Measurements from ENCODE around the gene NTM.

NTM gene

DNA sequence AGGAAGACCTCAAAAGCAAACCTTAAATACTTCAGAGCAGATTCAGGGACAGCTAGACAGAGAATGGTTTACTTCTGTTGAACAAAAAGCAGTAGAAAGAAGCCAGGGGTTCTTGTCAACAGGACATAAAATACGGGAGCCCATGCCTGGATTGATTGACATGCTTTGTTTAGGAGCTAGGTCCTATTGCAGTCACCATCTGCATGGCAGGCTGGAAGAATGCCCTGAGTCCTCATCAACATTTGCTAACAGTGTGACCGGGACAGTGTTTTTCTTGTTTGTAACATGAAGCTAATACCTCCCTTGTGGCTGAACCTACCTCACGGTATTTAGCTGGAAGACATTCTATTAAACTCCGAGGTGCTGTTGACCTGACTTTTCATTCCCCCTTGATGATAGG lies 225.4 kb downstream of the NTM start:
- TF ChIP-seq, protein P1, sequence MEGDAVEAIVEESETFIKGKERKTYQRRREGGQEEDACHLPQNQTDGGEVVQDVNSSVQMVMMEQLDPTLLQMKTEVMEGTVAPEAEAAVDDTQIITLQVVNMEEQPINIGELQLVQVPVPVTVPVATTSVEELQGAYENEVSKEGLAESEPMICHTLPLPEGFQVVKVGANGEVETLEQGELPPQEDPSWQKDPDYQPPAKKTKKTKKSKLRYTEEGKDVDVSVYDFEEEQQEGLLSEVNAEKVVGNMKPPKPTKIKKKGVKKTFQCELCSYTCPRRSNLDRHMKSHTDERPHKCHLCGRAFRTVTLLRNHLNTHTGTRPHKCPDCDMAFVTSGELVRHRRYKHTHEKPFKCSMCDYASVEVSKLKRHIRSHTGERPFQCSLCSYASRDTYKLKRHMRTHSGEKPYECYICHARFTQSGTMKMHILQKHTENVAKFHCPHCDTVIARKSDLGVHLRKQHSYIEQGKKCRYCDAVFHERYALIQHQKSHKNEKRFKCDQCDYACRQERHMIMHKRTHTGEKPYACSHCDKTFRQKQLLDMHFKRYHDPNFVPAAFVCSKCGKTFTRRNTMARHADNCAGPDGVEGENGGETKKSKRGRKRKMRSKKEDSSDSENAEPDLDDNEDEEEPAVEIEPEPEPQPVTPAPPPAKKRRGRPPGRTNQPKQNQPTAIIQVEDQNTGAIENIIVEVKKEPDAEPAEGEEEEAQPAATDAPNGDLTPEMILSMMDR (IDR thresholded peaks at IDR 0.05; ENCODE audit: low read depth, low read length): no peak
- no peak overlapping the region for H3K4me3 ChIP-seq (replicated peaks in 1 of 2; ENCODE audit: low read depth in 2 of 2, low read length in 2 of 2)
- no peak for DNase-seq (ENCODE audit: low read depth in 2 of 2)

DNA sequence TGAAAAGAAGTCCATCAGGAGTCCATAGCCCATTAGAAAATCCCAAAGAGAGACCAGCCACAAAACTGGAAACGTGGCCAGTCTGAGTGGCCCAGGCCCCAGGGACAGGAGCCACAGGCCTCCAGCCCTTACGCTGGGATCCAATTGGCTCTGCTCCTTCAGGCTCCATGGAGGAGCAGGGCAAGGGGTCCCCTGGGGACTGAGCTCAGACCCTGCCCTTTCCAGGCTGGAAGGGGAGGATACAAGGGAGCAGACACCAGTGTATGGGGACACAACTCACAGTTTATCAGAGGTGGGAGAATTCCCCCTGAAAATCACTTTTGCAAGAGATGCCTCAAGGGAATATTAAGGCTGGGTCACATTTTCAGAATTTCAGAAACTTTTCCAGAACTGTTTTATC lies 227.5 kb downstream of the NTM start:
- no peak overlapping the region for H3K4me3 ChIP-seq (replicated peaks in 1 of 2; ENCODE audit: low read depth in 2 of 2, low read length in 2 of 2)
- no peak for DNase-seq (ENCODE audit: low read depth in 2 of 2)
- TF ChIP-seq, protein P1 (IDR thresholded peaks at IDR 0.05; ENCODE audit: low read depth, low read length): no peak

DNA sequence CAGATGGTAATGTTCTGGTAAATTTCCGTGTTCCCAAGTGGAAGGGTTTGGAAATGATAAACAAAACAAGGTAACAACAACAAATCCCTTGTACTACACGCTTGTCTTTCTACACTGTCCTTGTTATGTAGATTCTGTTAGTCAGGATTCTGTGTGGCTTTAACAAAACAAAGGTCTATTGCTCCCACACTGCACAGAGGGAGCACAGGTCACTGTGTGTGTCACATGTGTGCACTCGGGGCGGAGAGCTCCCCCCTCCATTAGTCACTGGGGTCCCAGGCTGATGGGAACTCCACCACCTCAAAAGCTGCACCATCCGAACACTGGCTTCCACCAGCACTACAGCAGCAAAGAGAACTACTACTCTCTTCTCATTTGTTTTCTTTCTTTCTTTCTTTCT lies 227.9 kb downstream of the NTM start:
- DNase-seq (ENCODE audit: low read depth in 2 of 2): no peak
- TF ChIP-seq, protein P1 (IDR thresholded peaks at IDR 0.05; ENCODE audit: low read depth, low read length): no peak
- no peak overlapping the region for H3K4me3 ChIP-seq (replicated peaks in 1 of 2; ENCODE audit: low read depth in 2 of 2, low read length in 2 of 2)

DNA sequence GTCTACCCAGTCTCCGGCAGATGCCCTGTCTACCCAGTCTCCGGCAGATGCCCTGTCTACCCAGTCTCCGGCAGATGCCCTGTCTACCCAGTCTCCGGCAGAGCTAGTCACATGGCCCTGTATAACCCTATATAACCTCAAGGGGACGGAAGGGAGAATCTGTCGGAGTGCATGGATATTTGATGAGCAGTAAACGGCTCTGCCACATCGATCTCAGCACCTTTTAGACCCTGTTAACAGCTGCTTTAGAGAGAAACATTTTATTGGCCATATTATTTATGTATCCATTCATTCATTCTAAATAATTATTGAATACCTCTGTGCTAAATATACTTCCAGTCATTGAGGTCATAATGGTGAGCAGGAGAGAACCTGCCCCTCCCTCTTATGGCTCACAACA lies 228.9 kb downstream of the NTM start:
- no peak for DNase-seq (ENCODE audit: low read depth in 2 of 2)
- TF ChIP-seq, protein P1 (IDR thresholded peaks at IDR 0.05; ENCODE audit: low read depth, low read length): no peak
- H3K4me3 ChIP-seq (replicated peaks in 1 of 2; ENCODE audit: low read depth in 2 of 2, low read length in 2 of 2): no peak overlapping the region

DNA sequence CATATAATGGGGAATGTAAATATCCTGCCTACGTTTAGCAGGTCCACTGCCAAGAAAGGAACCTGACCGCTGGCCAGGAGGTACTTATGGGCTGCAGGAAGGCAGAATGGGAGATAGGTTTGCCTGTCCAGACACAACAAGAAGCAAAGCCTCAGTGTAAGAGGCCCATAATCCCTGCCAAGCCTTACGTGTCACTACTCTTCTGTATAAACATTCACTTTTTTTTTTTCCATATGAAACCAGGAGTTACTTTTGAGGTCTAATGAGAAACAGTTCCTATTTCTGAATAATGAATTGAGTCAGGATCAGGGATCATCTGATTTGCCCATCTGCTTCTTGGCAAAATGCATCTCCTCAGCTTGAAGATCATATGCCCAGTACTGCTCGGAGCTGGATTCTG lies 230.2 kb downstream of the NTM start:
- TF ChIP-seq, protein P1 (IDR thresholded peaks at IDR 0.05; ENCODE audit: low read depth, low read length): no peak
- DNase-seq (ENCODE audit: low read depth in 2 of 2): no peak
- H3K4me3 ChIP-seq (replicated peaks in 1 of 2; ENCODE audit: low read depth in 2 of 2, low read length in 2 of 2): no peak overlapping the region

DNA sequence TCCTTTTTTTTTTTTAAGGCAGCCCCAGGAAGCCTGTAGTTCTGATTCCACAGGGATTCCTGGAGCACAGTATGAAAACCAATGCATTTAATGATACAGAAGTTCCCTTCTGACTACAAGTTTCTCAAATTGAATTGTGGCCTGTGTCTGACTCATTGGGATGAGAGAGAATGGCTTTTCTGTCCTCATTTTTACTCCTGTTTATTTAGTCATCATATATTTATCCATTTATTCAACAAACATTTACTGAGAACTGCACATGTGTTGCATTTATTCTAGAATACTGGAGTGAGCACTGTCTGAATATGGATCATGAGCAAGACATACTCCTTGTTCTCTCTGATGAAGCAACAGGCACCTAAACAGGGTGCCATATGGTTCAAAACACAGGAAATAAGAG lies 231.2 kb downstream of the NTM start:
- no peak for DNase-seq (ENCODE audit: low read depth in 2 of 2)
- TF ChIP-seq, protein P1 (IDR thresholded peaks at IDR 0.05; ENCODE audit: low read depth, low read length): no peak
- H3K4me3 ChIP-seq (replicated peaks in 1 of 2; ENCODE audit: low read depth in 2 of 2, low read length in 2 of 2): no peak overlapping the region

DNA sequence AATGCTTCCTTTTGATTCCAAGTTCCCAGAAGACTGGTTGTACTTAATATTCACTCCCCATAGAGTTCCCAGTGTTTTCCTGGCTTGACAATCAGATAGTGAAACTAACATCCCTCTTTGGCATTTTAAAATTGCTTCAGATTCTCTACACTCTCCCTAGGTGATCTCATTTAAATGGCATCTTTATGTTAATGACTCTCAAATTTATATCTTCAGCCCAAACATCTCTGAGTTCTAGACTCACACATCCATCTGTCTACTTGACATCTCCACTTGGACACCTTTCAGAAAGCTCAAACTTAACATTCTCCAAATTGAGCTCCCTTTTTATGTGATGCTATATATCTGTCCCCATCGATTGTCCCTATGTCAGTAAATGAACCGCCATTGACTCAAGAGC lies 232.0 kb downstream of the NTM start:
- H3K4me3 ChIP-seq (replicated peaks in 1 of 2; ENCODE audit: low read depth in 2 of 2, low read length in 2 of 2): no peak overlapping the region
- DNase-seq (ENCODE audit: low read depth in 2 of 2): no peak

More for the DNA sequence above, 232.0 kb downstream of the NTM start:
- TF ChIP-seq, protein P1 (IDR thresholded peaks at IDR 0.05; ENCODE audit: low read depth, low read length): no peak
